ENCODE data around the gene EFCC1. TPM values are rescaled to one million over a fixed set of nuclear protein-coding genes. Genes with fewer than 3 reads are reported as not detected.

EFCC1 gene
- total and polyA plus RNA-seq, 7 donors: 0.46 to 15.0 (median 4.6) TPM

DNA sequence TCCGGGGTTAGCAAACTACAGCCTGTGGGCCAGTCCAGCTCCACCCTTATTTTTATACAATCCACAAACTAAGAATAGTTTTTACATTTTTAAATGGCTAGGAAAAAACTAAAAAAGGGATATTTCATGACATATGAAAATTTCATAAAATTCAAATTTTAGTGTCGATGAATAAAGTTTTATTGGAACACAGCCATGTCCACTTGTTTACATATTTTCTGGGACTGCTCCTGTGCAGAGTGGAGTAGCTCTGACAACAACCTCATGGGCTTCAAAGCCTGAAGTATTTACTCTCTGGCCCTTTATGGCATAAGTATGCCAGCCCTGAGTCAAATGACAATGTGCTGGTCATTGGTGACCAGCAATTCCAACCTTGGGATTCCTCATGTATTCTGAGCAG, 17.2 kb downstream of the EFCC1 start:
- no peak for TF ChIP-seq EP300 (IDR thresholded peaks at IDR 0.05)
- TF ChIP-seq, protein P1, sequence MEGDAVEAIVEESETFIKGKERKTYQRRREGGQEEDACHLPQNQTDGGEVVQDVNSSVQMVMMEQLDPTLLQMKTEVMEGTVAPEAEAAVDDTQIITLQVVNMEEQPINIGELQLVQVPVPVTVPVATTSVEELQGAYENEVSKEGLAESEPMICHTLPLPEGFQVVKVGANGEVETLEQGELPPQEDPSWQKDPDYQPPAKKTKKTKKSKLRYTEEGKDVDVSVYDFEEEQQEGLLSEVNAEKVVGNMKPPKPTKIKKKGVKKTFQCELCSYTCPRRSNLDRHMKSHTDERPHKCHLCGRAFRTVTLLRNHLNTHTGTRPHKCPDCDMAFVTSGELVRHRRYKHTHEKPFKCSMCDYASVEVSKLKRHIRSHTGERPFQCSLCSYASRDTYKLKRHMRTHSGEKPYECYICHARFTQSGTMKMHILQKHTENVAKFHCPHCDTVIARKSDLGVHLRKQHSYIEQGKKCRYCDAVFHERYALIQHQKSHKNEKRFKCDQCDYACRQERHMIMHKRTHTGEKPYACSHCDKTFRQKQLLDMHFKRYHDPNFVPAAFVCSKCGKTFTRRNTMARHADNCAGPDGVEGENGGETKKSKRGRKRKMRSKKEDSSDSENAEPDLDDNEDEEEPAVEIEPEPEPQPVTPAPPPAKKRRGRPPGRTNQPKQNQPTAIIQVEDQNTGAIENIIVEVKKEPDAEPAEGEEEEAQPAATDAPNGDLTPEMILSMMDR (IDR thresholded peaks at IDR 0.05): no peak
- no peak for TF ChIP-seq POLR2AphosphoS5 (IDR thresholded peaks at IDR 0.05)
- no peak for TF ChIP-seq POLR2A (IDR thresholded peaks at IDR 0.05)
- intact Hi-C loops (cut with DNase I): no loop called here
- H3K4me1 ChIP-seq: peaks cover 0 to 21% (median 8%) of the 10 kb centered on the region in 4 donors
- whole genome bisulfite sequencing, 2 donors: 60 to 63% methylated on average over 2 of the region's 2 CpGs
- H3K36me3 ChIP-seq: no peaks in the 10 kb centered on the region
- H3K9me3 ChIP-seq: no peaks in the 10 kb centered on the region
- no peak for DNase-seq
- H3K4me3 ChIP-seq: no peak overlapping the region
- peak overlapping the region in 2 of 4 donors; percentile 47 to 69 for H3K27ac ChIP-seq
- no peaks in the 10 kb centered on the region for H3K27me3 ChIP-seq

DNA sequence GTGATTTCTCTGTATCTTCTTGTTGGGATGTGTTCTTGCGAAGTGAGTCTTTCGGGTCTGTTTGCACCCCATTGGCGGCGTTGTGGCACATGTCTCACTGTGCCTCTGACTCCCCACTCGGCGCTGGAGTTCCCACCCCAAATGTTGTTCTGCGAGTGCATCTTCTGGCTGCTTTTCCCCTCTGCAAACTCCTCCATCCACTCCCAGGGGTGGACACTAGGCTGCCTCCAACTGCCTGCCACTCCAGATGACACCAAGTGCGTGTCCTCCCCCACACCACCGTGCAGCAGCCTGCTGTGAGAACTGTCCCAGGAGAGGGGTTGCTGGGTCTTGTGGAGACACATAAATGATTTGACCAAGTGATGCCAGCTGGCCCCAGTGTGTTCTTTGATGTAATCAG, 17.6 kb downstream of the EFCC1 start:
- Histone ChIP-seq H3K4me3 (no peak overlapping the region), H3K36me3 (no peaks in the 10 kb centered on the region), H3K9me3 (no peaks in the 10 kb centered on the region), H3K27me3 (no peaks in the 10 kb centered on the region), H3K27ac (peak overlapping the region in 1 of 4 donors; percentile 69), H3K4me1 (peaks cover 0 to 22% (median 10%) of the 10 kb centered on the region in 4 donors)
- TF ChIP-seq POLR2AphosphoS5 (IDR thresholded peaks at IDR 0.05) (no peak), POLR2A (IDR thresholded peaks at IDR 0.05) (no peak)
- TF ChIP-seq, protein P1 (IDR thresholded peaks at IDR 0.05): no peak
- 89 to 93% methylated on average over 9 of the region's 9 CpGs for WGBS, 2 donors
- intact Hi-C loops (cut with DNase I): no loop called here
- DNase-seq: no peak

DNA sequence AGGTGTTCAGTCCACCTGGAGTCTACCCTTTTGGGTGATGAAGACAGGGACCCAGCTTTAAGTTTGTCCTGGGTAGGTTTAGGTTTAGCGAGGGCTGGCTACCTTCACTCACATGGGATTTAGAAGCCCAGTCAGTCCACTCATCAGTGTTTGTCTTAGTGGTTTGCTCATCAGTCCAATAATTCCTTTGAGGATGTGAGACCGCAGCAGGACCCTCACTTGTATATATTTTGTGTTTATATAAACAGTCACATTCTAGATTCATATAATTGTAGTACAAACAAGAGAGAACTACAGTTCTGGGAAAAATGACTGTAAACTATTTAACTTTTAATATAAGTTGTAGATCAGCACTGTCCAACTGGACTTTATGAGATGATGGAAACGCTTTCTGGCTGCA, 18.2 kb downstream of the EFCC1 start:
- Histone ChIP-seq H3K4me1 (peaks cover 0 to 21% (median 10%) of the 10 kb centered on the region in 4 donors), H3K9me3 (no peaks in the 10 kb centered on the region), H3K36me3 (no peaks in the 10 kb centered on the region), H3K27me3 (no peaks in the 10 kb centered on the region), H3K27ac (no peak overlapping the region), H3K4me3 (no peak overlapping the region)
- TF ChIP-seq EP300 (IDR thresholded peaks at IDR 0.05): no peak
- no peak for TF ChIP-seq POLR2A (IDR thresholded peaks at IDR 0.05)
- TF ChIP-seq, protein P1 (IDR thresholded peaks at IDR 0.05): no peak
- no peak for TF ChIP-seq POLR2AphosphoS5 (IDR thresholded peaks at IDR 0.05)
- 81 to 88% methylated on average over 3 of the region's 3 CpGs for WGBS, 2 donors
- no peak for DNase-seq
- intact Hi-C loops (cut with DNase I): no loop called here

DNA sequence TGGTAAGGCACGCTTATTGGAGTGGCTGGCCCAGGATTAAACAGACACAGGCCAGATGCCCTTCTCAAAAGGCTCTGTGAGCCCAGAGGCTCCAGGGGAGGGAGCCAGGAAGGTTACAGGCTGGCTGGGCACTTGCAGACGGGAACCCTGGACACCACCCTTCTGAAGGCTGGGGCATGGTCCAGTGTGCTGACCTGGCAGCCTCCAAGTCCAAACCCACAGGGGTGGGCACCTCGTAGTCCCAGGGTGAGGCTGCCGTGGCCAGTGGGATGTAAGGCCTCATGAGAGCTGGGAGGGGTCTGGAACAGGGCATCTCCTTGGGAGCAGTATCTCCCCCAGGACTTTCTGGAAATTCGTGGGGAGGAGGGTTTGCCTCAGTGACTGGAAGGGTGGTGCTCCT, 19.6 kb downstream of the EFCC1 start:
- Histone ChIP-seq H3K27me3 (no peaks in the 10 kb centered on the region), H3K4me3 (no peak overlapping the region), H3K4me1 (peaks cover 0 to 25% (median 9%) of the 10 kb centered on the region in 4 donors), H3K9me3 (no peaks in the 10 kb centered on the region), H3K27ac (peak overlapping the region; percentile 2 to 50 (median 23)), H3K36me3 (no peaks in the 10 kb centered on the region)
- intact Hi-C loops (cut with DNase I): no loop called here
- no peak for DNase-seq
- no peak for TF ChIP-seq EP300 (IDR thresholded peaks at IDR 0.05)
- TF ChIP-seq, protein P1 (IDR thresholded peaks at IDR 0.05): no peak
- no peak for TF ChIP-seq POLR2AphosphoS5 (IDR thresholded peaks at IDR 0.05)
- no peak for TF ChIP-seq POLR2A (IDR thresholded peaks at IDR 0.05)
- 72 to 85% methylated on average over 5 of the region's 5 CpGs for WGBS, 2 donors

DNA sequence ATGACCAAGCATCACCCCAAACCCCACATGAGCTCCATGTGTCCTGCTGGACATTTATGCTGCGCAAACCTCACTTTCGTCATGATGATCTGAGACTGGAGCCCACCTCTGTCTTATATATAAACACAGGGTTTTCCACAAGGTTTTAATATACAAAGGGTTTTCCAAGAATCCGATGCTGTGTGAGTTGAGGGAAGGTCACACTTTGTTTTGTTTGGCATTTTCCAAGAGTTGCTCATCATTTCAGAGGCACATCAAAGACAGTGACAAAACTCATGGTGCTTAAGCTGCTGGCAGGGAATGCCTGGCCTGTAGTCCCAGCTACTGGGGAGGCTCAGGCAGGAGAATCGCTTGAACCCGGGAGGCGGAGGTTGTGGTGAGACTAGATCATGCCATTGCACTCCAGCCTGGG, 20.0 kb downstream of the EFCC1 start:
- Histone ChIP-seq H3K27ac (peak overlapping the region; percentile 2 to 50 (median 23)), H3K27me3 (no peaks in the 10 kb centered on the region)

More for the DNA sequence above, 20.0 kb downstream of the EFCC1 start:
- no peaks in the 10 kb centered on the region for H3K9me3 ChIP-seq
- no peaks in the 10 kb centered on the region for H3K36me3 ChIP-seq
- DNase-seq: no peak
- intact Hi-C loops (cut with DNase I): no loop called here
- no peak overlapping the region for H3K4me3 ChIP-seq
- 81 to 87% methylated on average over 6 of the region's 6 CpGs for WGBS, 2 donors
- TF ChIP-seq, protein P1 (IDR thresholded peaks at IDR 0.05): no peak
- TF ChIP-seq POLR2AphosphoS5 (IDR thresholded peaks at IDR 0.05): peak in 1 of 4 donors; percentile 19
- peaks cover 0 to 25% (median 10%) of the 10 kb centered on the region in 4 donors for H3K4me1 ChIP-seq

Measured in sigmoid colon (tissue), 7 donors.